Endothelial cell of umbilical vein (primary cell): ENCODE data around the gene GAB2.

Experiments used
- CTCF ChIP-seq, 2 donors: IDR thresholded peaks; 1 replicate in 1 of 2; 2 replicates in 1 of 2; pipeline ENCODE4 v1.5.1; 2011; ENCODE audit warnings: low read length in 2 of 2, mild to moderate bottlenecking in 2 of 2, moderate library complexity in 2 of 2, control low read depth in 1 of 2, inconsistent platforms in 1 of 2, low read depth in 1 of 2; ENCODE audit not compliant: insufficient read depth in 1 of 2; ENCODE audit errors: extremely low read depth in 1 of 2
- EZH2 ChIP-seq: IDR thresholded peaks from 2 replicates; pipeline ENCODE4 v1.6.1; 2012; ENCODE audit warnings: borderline replicate concordance, low read depth, mild to moderate bottlenecking, moderate library complexity, low read length, inconsistent platforms; ENCODE audit not compliant: severe bottlenecking
- FOS ChIP-seq: IDR thresholded peaks from 2 replicates; pipeline ENCODE4 v1.6.1; 2011; ENCODE audit warnings: mild to moderate bottlenecking, low read length, moderate library complexity, borderline replicate concordance; ENCODE audit not compliant: insufficient read depth
- JUN ChIP-seq: IDR thresholded peaks from 2 replicates; pipeline ENCODE4 v1.6.1; 2011; ENCODE audit warnings: borderline replicate concordance, low read depth; ENCODE audit not compliant: insufficient read length, insufficient read depth
- MAX ChIP-seq: IDR thresholded peaks from 2 replicates; pipeline ENCODE4 v1.6.1; 2011; ENCODE audit not compliant: insufficient read depth, insufficient read length
- MYC ChIP-seq: IDR thresholded peaks from one replicate; pipeline ENCODE4 v1.6.1; 2011; ENCODE audit warnings: mild to moderate bottlenecking, low read depth, low read length
- POLR2A ChIP-seq: IDR thresholded peaks from 2 replicates; pipeline ENCODE4 v1.6.1; 2012; ENCODE audit warnings: low read depth, mild to moderate bottlenecking, control low read depth, low read length
- POLR2AphosphoS5 ChIP-seq: IDR thresholded peaks from 2 replicates; pipeline ENCODE4 v1.6.1; 2012; ENCODE audit warnings: low read depth, mild to moderate bottlenecking, control low read depth, low read length, moderate library complexity; ENCODE audit not compliant: insufficient read depth

GRCh38 chr11:78187366-78188285, 230.0 kb downstream of the GAB2 start:
- TF ChIP-seq CTCF (IDR thresholded peaks at IDR 0.05; ENCODE audit: extremely low read depth in 1 of 2, insufficient read depth in 1 of 2, low read depth in 1 of 2, low read length in 2 of 2) (no peak), MYC (no peak), POLR2A (no peak), POLR2AphosphoS5 (no peak), EZH2 (no peak), FOS (no peak), JUN (no peak), MAX (no peak)
